ENCODE data around the gene NCF2. TPM values are rescaled to one million over a fixed set of nuclear protein-coding genes. Genes with fewer than 3 reads are reported as not detected.

The NCF2 gene
- total RNA-seq, 1 experiment from 2014 or later, result 65.5 TPM

DNA sequence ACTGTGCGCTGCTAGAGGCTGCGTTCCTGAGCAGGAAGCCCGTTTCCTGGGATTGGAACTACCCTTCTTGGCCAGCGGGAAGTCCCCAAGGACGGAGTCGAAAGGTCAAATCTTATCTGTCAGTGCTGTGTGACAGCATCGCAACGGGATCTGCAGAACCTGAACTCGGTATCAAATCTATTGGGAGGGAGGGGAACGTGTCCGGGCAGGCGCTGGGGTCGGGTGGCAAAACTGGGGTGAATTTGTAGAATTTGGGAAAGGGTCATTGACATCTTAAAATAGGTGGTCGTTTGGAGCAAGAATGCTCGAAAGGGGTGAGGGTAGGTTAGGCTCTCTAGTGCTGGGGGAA, 46.0 kb upstream of the NCF2 start:
- Histone ChIP-seq H3F3A (ENCODE audit: insufficient read depth, low read depth) (peaks cover 16% of the 10 kb centered on the region; the same call in 1 of the 2 replicates), H3K27ac (no peak overlapping the region), H4K20me1 (ENCODE audit: insufficient read depth) (peaks cover 21% of the 10 kb centered on the region), H3K9me3 (ENCODE audit: insufficient read depth, low read depth) (no peaks in the 10 kb centered on the region), H3K4me2 (peak overlapping the region; percentile 92), H3K79me2 (ENCODE audit: low read depth) (peaks cover 38% of the 10 kb centered on the region), H3K4me3 (peak overlapping the region; percentile 98), H3K36me3 (ENCODE audit: low read depth) (peaks cover 17% of the 10 kb centered on the region), H3K4me1 (replicated peaks; ENCODE audit: insufficient read depth) (peaks cover 36% of the 10 kb centered on the region), H3K27me3 (ENCODE audit: insufficient read depth, low read depth) (no peaks in the 10 kb centered on the region), H2AFZ (peak overlapping the region; percentile 82), H3K9me2 (ENCODE audit: insufficient read depth) (no peaks in the 10 kb centered on the region)
- DNase-seq, result no peak
- CTCF ChIA-PET, result no interaction called here
- POLR2A ChIA-PET (ENCODE audit: unreplicated experiment), result interaction anchor here (0.5 to 0.6 kb wide), 3 partner anchors 663 to 1318 kb away, joined by 3 to 10 read pairs (median 6); partner anchors contain the start of gene C1orf21
- TF ChIP-seq, protein P1, sequence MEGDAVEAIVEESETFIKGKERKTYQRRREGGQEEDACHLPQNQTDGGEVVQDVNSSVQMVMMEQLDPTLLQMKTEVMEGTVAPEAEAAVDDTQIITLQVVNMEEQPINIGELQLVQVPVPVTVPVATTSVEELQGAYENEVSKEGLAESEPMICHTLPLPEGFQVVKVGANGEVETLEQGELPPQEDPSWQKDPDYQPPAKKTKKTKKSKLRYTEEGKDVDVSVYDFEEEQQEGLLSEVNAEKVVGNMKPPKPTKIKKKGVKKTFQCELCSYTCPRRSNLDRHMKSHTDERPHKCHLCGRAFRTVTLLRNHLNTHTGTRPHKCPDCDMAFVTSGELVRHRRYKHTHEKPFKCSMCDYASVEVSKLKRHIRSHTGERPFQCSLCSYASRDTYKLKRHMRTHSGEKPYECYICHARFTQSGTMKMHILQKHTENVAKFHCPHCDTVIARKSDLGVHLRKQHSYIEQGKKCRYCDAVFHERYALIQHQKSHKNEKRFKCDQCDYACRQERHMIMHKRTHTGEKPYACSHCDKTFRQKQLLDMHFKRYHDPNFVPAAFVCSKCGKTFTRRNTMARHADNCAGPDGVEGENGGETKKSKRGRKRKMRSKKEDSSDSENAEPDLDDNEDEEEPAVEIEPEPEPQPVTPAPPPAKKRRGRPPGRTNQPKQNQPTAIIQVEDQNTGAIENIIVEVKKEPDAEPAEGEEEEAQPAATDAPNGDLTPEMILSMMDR (conservative IDR thresholded peaks at IDR 0.05), result no peak
- no peak for TF ChIP-seq EZH2 (IDR thresholded peaks at IDR 0.05; ENCODE audit: low read depth)
- intact Hi-C loops (cut with micrococcal nuclease; ENCODE audit: unreplicated experiment), result loop anchor here (5.0 to 10.0 kb wide), 3 partner anchors 61 to 1058 kb away; partner anchors contain the start of gene SMG7
- no TSS peak for BruUV-seq (replicated peaks)

DNA sequence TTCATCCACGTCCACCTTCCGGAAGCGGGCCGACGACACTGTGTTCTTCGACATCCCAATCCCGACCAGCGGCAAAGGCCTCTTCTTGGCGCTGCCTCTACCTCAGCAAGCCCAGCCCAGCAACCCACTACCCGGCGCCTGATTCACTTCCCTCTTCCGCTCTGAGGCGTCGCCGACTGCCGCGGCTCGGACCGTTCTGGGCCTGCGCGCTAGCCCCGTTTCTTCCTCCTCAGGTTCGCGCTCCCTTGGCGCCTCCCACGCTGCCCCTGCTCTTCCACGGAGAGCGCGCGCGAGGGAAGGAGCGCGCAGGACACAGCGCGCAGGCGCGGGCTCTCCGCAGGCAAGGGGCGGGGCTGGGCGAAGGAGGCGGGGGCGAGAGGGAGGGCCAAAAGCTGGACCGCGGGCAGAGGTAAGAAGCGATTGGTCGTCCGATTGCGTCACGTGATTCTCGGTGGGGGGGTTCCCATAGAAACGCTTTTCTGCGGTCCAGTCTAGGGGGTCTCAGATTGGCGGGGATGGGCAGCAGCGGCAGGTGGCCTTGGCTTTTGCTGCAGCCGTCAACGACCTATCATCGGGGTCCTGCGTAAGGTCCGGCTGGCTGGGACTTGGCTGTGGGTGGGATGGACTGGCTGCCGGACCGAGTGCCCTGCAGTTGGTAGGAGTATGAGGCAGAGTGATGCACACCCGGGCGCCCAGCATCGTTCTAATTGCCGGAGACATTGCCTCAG, 45.5 kb upstream of the NCF2 start, which contains the start of gene ARPC5:
Gene ARPC5 (minus strand): TSS at position 178 of the 728 bp plus-strand sequence. CDS start 124 bp downstream, at position 54.
- H3K9me3 ChIP-seq (ENCODE audit: insufficient read depth, low read depth), result no peaks in the 10 kb centered on the region
- peak within 1 kb of the TSS; percentile 92 for H3K4me2 ChIP-seq
- peaks cover 44% of the 10 kb centered on the region for H3K79me2 ChIP-seq (ENCODE audit: low read depth)
- H2AFZ ChIP-seq, result peak within 1 kb of the TSS; percentile 82
- H3K36me3 ChIP-seq (ENCODE audit: low read depth), result peaks cover 19% of the 10 kb centered on the region
- peaks cover 17% of the 10 kb centered on the region; the same call in 1 of the 2 replicates for H3F3A ChIP-seq (ENCODE audit: insufficient read depth, low read depth)
- POLR2A ChIA-PET (ENCODE audit: unreplicated experiment), result interaction anchor here (0.5 to 0.6 kb wide), 5 partner anchors 354 to 1319 kb away, joined by 3 to 10 read pairs (median 4); partner anchors contain the start of gene C1orf21
- H3K9me2 ChIP-seq (ENCODE audit: insufficient read depth), result no peaks in the 10 kb centered on the region
- intact Hi-C loops (cut with micrococcal nuclease; ENCODE audit: unreplicated experiment), result loop anchor here (1.0 to 10.0 kb wide), 5 partner anchors 62 to 1059 kb away; partner anchors contain the start of gene SMG7
- CTCF ChIA-PET, result no interaction called here
- H3K4me3 ChIP-seq, result peak within 1 kb of the TSS; percentile 98
- TF ChIP-seq EZH2 (IDR thresholded peaks at IDR 0.05; ENCODE audit: low read depth), result no peak
- TF ChIP-seq, protein P1 (conservative IDR thresholded peaks at IDR 0.05), result no peak
- no peaks in the 10 kb centered on the region for H3K27me3 ChIP-seq (ENCODE audit: insufficient read depth, low read depth)
- H3K27ac ChIP-seq, result peak within 1 kb of the TSS; percentile 69
- no TSS peak for BruUV-seq (replicated peaks)
- H4K20me1 ChIP-seq (ENCODE audit: insufficient read depth), result peaks cover 21% of the 10 kb centered on the region
- DNase-seq, result peak; percentile 89 to 96
- H3K4me1 ChIP-seq (replicated peaks; ENCODE audit: insufficient read depth), result peaks cover 36% of the 10 kb centered on the region

DNA sequence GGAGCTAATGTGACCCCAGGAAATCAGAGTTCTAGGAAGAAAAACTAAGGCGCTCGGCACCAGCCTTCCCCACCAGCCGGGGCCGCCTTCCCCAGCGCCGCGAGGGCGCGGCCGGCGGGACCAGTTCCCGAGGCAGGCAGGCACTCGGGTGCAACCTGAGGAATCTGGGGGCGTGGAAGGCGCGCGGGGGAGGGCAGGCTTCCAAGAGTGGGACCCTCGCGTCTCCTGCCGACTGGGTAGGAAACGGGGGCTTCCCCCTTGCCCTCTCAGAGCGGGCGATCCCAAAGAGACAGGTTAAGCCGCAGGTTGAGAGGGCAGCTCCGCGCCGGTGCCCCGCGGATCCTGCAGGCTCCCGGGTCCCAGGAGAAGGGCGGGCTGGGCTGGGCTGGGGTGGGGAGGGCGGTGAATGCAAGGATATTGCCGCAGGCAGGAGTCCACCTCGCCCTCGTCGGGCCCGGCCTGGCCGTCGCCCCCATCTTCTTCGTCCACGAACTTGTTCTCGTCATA, 44.9 kb upstream of the NCF2 start:
- Histone ChIP-seq H3K9me3 (ENCODE audit: insufficient read depth, low read depth) (no peaks in the 10 kb centered on the region), H4K20me1 (ENCODE audit: insufficient read depth) (peaks cover 21% of the 10 kb centered on the region), H3K27ac (peak overlapping the region; percentile 69), H3K4me1 (replicated peaks; ENCODE audit: insufficient read depth) (peaks cover 40% of the 10 kb centered on the region), H3F3A (ENCODE audit: insufficient read depth, low read depth) (peaks cover 24% of the 10 kb centered on the region; the same call in 1 of the 2 replicates), H3K27me3 (ENCODE audit: insufficient read depth, low read depth) (no peaks in the 10 kb centered on the region), H3K9me2 (ENCODE audit: insufficient read depth) (no peaks in the 10 kb centered on the region), H3K36me3 (ENCODE audit: low read depth) (peaks cover 25% of the 10 kb centered on the region), H3K4me3 (peak overlapping the region; percentile 98), H2AFZ (peak overlapping the region; percentile 73), H3K79me2 (ENCODE audit: low read depth) (peaks cover 49% of the 10 kb centered on the region), H3K4me2 (peak overlapping the region; percentile 92)
- BruUV-seq (replicated peaks), result no TSS peak
- TF ChIP-seq EZH2 (IDR thresholded peaks at IDR 0.05; ENCODE audit: low read depth), result no peak
- TF ChIP-seq, protein P1 (conservative IDR thresholded peaks at IDR 0.05), result no peak; the same call in 1 of the 2 replicates
- intact Hi-C loops (cut with micrococcal nuclease; ENCODE audit: unreplicated experiment), result loop anchor here (1.0 to 10.0 kb wide), 5 partner anchors 62 to 1060 kb away; partner anchors contain the start of gene SMG7
- CTCF ChIA-PET, result no interaction called here
- POLR2A ChIA-PET (ENCODE audit: unreplicated experiment), result interaction anchor here (0.6 kb wide), 2 partner anchors 354 to 359 kb away, joined by 3 to 4 read pairs; no protein-coding TSS in a partner anchor
- peak in 1 of 2 experiments; percentile 39 for DNase-seq
